Caki2 (cell line): ENCODE data around the gene EPB41. TPM values are rescaled to one million over a fixed set of nuclear protein-coding genes. Genes with fewer than 3 reads are reported as not detected.

ENCODE experiments used
- DNase-seq: peaks from one replicate; pipeline ENCODE4 v3.0.0-alpha.2; 2015; ENCODE audit warnings: low read depth
- in situ Hi-C: cut with HindIII; loops from 2 replicates; pipeline ENCODE4 v1.10.0; 2016; ENCODE audit warnings: low sequenced_read_pairs, low pct_unique_long_range_greater_than_20kb, mixed read lengths
- total RNA-seq: library from RNA; depleted of rRNA; stranded (reverse); fragments of >200 nt; shearing (Covaris generic); gene quantifications from 2 replicates; pipeline ENCODE4 v1.2.3, GENCODE V29; 2014; ENCODE audit warnings: low replicate concordance; rRNA removed

The EPB41 gene
- total RNA-seq, 1 experiment from 2014 or later, result 11.8 TPM

GRCh38 chr1:29167904-29168303 is 253.5 kb downstream of the EPB41 start:
- DNase-seq, result no peak
- in situ Hi-C loops, result no loop called here

Other genes starting within 250 kb of the EPB41 start
- gene GMEB1, start 245.8 kb upstream of the EPB41 start, total RNA-seq, result 6.7 and 7.6 TPM in 2 replicates
- gene YTHDF2, start 177.6 kb upstream of the EPB41 start, total RNA-seq, result 43.8 and 52.2 TPM in 2 replicates
- gene OPRD1, start 102.4 kb upstream of the EPB41 start, total RNA-seq, result not detected in 2 replicates
- gene TMEM200B, start 209.3 kb downstream of the EPB41 start, total RNA-seq, result 23.9 TPM in 2 replicates